ENCODE data around the gene ZWILCH. TPM values are rescaled to one million over a fixed set of nuclear protein-coding genes. Genes with fewer than 3 reads are reported as not detected.

Gene ZWILCH
- total RNA-seq, 1 donor from 2014 or later = 4.1 TPM

DNA sequence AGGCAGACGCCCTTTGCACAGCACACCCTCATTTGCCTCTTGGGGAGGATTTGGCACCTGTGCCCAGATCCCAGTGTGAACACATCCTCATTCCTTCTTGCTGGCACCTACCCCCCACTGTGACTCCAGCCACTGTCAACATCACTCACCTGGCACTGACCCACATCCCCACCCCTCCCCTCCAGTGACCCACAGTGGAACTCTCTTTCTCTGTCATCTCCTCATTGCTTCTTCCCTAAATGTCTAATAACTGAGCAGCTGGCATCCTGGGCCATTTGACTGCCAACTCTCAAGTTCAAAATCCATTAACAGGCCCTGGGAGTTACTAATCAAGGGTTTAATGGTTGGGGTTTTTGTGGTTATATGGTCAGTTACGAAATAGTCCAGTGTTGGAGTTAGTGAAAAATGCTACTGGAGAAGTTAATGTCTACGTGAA lies 22.0 kb upstream of the ZWILCH start:
- TF ChIP-seq, protein P1, sequence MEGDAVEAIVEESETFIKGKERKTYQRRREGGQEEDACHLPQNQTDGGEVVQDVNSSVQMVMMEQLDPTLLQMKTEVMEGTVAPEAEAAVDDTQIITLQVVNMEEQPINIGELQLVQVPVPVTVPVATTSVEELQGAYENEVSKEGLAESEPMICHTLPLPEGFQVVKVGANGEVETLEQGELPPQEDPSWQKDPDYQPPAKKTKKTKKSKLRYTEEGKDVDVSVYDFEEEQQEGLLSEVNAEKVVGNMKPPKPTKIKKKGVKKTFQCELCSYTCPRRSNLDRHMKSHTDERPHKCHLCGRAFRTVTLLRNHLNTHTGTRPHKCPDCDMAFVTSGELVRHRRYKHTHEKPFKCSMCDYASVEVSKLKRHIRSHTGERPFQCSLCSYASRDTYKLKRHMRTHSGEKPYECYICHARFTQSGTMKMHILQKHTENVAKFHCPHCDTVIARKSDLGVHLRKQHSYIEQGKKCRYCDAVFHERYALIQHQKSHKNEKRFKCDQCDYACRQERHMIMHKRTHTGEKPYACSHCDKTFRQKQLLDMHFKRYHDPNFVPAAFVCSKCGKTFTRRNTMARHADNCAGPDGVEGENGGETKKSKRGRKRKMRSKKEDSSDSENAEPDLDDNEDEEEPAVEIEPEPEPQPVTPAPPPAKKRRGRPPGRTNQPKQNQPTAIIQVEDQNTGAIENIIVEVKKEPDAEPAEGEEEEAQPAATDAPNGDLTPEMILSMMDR (IDR thresholded peaks at IDR 0.05) = no peak
- peak; percentile 70 to 81 for ATAC-seq
- no peak overlapping the region for H3K4me3 ChIP-seq
- H3K4me1 ChIP-seq = no peaks in the 10 kb centered on the region
- peaks cover 50% of the 10 kb centered on the region for H3K36me3 ChIP-seq
- H3K27me3 ChIP-seq (ENCODE audit: low read depth) = no peaks in the 10 kb centered on the region
- H3K27ac ChIP-seq = peak overlapping the region; percentile 24
- peak; percentile 64 for DNase-seq
- intact Hi-C loops (cut with DNase I) = no loop called here
- no peaks in the 10 kb centered on the region for H3K9me3 ChIP-seq

DNA sequence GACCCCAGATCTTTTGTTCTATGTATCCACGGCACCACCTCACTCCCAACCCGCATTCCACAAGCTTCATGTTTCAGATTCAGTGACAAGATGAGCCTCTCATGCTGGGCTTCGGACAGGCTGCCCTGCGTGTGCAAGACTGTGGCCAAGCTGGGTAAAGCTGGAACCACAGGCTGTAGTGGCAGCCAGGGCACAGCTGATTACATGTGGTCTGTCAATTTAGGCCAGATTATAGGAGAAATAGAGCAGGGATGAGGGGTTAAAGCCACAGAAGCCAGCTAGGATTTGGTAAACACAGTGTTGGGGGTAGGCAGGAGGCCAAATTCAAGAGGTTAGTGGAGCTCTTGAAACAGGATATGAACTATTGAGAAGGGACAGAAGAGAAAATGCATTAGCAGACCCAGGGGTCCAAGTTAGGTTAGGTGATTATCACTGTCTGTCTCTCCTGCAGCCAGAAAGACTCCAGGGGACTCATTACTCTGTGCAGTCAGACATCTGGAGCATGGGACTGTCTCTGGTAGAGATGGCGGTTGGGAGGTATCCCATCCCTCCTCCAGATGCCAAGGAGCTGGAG lies 20.5 kb upstream of the ZWILCH start:
- H3K36me3 ChIP-seq = peaks cover 65% of the 10 kb centered on the region
- TF ChIP-seq, protein P1 (IDR thresholded peaks at IDR 0.05) = no peak
- H3K9me3 ChIP-seq = no peaks in the 10 kb centered on the region
- H3K27me3 ChIP-seq (ENCODE audit: low read depth) = no peaks in the 10 kb centered on the region
- H3K27ac ChIP-seq = no peak overlapping the region
- intact Hi-C loops (cut with DNase I) = no loop called here
- no peaks in the 10 kb centered on the region for H3K4me1 ChIP-seq
- ATAC-seq = no peak
- DNase-seq = no peak
- H3K4me3 ChIP-seq = no peak overlapping the region

DNA sequence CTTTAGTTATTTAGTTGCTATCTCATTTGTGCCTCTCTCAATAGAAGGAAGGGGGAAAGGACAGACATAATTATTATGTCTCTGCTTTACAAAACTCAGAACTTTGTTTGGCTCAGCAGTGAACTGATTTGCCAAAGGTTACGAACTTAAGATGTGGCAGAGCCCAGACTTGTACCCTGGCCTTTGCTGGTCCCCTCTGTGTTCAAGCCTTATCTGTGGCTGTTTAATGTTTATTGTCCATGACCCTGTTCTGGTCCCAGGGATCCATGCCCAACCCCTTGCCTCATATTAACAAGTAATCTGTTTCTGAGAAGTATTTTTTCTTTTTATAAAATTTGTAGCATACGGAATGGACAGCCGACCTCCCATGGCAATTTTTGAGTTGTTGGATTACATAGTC lies 18.2 kb upstream of the ZWILCH start:
- intact Hi-C loops (cut with DNase I) = no loop called here
- H3K4me1 ChIP-seq = no peaks in the 10 kb centered on the region
- no peak overlapping the region for H3K27ac ChIP-seq
- TF ChIP-seq, protein P1 (IDR thresholded peaks at IDR 0.05) = no peak
- DNase-seq = no peak
- no peaks in the 10 kb centered on the region for H3K27me3 ChIP-seq (ENCODE audit: low read depth)
- H3K4me3 ChIP-seq = no peak overlapping the region
- ATAC-seq = no peak
- H3K36me3 ChIP-seq = peaks cover 86% of the 10 kb centered on the region
- no peaks in the 10 kb centered on the region for H3K9me3 ChIP-seq

DNA sequence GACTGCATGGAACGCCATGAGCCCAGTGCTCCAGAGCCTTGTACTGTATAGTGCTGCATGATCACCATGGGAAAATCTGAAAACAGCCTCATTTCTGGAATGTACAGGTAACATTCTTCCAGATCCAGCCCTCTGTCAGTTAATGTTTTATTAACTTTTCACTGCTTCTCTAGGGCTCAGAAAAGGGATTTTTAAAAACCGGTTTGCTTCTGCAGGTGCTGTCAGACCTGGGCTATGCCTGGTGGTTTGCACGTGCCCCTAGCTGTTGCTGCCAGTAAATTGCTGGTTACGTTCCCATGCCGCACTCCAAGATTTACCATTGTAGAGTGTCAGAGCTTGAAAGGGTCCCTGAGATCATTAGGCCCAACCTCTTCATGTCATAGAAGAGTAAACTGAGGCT lies 16.6 kb upstream of the ZWILCH start:
- Histone ChIP-seq H3K36me3 (peaks cover 91% of the 10 kb centered on the region), H3K4me1 (no peaks in the 10 kb centered on the region), H3K27ac (no peak overlapping the region), H3K27me3 (ENCODE audit: low read depth) (no peaks in the 10 kb centered on the region), H3K9me3 (no peaks in the 10 kb centered on the region), H3K4me3 (no peak overlapping the region)
- TF ChIP-seq, protein P1 (IDR thresholded peaks at IDR 0.05) = no peak
- no peak for ATAC-seq
- DNase-seq = no peak
- intact Hi-C loops (cut with DNase I) = no loop called here

DNA sequence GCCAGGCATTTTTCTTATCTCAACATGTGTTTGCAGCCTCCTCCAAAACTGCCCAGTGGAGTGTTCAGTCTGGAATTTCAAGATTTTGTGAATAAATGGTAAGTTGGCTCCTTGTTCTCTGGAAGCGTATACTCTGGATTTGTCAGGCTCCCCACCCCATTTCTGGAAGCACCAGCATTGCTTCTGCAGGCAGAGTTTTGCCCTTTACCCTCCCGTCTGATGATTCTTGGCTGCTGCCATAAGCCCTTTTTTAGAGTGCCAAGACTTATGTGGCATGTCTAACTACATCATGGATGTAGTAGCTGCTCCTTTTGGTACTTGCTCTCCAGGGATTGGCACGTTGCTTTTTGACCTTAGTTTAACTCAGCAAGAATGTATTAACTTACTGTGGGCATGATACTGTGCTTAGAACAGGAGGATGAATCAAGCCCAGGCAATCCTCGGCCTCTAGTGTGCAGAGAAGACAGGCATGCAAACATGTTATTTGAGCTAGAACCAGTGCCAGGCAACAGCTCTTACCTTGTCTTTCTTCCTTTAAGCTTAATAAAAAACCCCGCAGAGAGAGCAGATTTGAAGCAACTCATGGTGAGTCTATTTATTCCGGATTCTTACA lies 15.8 kb upstream of the ZWILCH start:
- no peaks in the 10 kb centered on the region for H3K27me3 ChIP-seq (ENCODE audit: low read depth)
- no peaks in the 10 kb centered on the region for H3K9me3 ChIP-seq
- no peaks in the 10 kb centered on the region for H3K4me1 ChIP-seq
- DNase-seq (no peak), ATAC-seq (peak in 1 of 2 donors; percentile 46)
- H3K27ac ChIP-seq = no peak overlapping the region
- TF ChIP-seq, protein P1 (IDR thresholded peaks at IDR 0.05) = no peak
- H3K36me3 ChIP-seq = peaks cover 99% of the 10 kb centered on the region
- H3K4me3 ChIP-seq = no peak overlapping the region
- intact Hi-C loops (cut with DNase I) = no loop called here

Measured in lower lobe of right lung (tissue), 2 donors.